Fibroblast of lung (primary cell): ENCODE measurements around the gene HIGD1A.

Experiments
- EZH2 ChIP-seq: IDR thresholded peaks from 2 replicates; pipeline ENCODE4 v1.5.1; 2012; ENCODE audit warnings: low read length, control low read depth, mild to moderate bottlenecking; ENCODE audit errors: missing control alignments
- TF ChIP-seq, protein P1 (sequence below), 2 donors: IDR thresholded peaks in 1 of 2; conservative IDR thresholded peaks in 1 of 2; 1 replicate in 1 of 2; 2 replicates in 1 of 2; pipeline ENCODE4 v1.5.1; 2011 to 2012; ENCODE audit warnings: low read length in 2 of 2, control low read depth in 1 of 2, inconsistent platforms in 1 of 2, low read depth in 1 of 2, mild to moderate bottlenecking in 1 of 2

DNA sequence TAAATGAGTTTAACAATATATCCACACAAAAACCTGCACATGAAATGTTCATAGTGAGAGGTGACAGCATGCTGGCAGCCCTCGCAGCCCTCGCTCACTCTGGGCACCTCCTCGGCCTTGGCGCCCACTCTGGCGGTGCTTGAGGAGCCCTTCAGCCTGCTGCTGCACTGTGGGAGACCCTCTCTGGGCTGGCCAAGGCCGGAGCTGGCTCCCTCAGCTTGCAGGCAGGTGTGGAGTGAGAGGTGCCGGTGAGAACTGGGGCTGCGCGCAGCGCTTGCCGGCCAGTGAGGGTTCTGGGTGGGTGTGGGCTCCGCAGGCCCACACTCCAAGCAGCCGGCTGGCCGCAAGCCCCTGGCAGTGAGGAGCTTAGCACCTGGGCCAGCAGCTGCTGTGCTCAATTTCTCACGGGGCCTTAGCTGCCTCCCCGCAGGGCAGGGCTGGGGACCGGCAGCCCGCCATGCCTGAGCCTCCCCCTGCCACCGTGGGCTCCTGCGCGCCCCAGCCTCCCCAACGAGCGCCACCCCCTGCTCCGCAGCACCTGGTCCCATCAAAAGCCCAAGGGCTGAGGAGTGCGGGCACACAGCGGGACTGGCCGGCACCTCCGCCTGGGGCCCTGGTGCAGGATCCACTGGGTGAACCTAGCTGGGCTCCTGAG lies 34.7 kb downstream of the HIGD1A start:
- TF ChIP-seq, protein P1, sequence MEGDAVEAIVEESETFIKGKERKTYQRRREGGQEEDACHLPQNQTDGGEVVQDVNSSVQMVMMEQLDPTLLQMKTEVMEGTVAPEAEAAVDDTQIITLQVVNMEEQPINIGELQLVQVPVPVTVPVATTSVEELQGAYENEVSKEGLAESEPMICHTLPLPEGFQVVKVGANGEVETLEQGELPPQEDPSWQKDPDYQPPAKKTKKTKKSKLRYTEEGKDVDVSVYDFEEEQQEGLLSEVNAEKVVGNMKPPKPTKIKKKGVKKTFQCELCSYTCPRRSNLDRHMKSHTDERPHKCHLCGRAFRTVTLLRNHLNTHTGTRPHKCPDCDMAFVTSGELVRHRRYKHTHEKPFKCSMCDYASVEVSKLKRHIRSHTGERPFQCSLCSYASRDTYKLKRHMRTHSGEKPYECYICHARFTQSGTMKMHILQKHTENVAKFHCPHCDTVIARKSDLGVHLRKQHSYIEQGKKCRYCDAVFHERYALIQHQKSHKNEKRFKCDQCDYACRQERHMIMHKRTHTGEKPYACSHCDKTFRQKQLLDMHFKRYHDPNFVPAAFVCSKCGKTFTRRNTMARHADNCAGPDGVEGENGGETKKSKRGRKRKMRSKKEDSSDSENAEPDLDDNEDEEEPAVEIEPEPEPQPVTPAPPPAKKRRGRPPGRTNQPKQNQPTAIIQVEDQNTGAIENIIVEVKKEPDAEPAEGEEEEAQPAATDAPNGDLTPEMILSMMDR (conservative IDR thresholded peaks at IDR 0.05 in 1 of 2, IDR thresholded peaks at IDR 0.05 in 1 of 2; ENCODE audit: low read depth in 1 of 2, low read length in 2 of 2), result no peak
- TF ChIP-seq EZH2, result no peak
